Panc1 (cell line): ENCODE results near the gene SATB1. TPM values are rescaled to one million over a fixed set of nuclear protein-coding genes. Genes with fewer than 3 reads are reported as not detected.

ENCODE experiments used
- ATAC-seq: fragments of 200-7000 bp; cut with Tn5 transposase; 2 replicates; pipeline ENCODE4 v1.9.1; 2020; ENCODE audit warnings: mild to moderate bottlenecking, moderate library complexity
- Bru-seq: library from RNA; stranded (reverse); fragments of 400-500 nt; gene quantifications from one replicate; lab custom pipeline; 2021; lab: Mats Ljungman, UMichigan
- BruChase-seq, 2 experiments: library from RNA; stranded (reverse); fragments of 400-500 nt; gene quantifications; one replicate each; lab custom pipeline; 2021; lab: Mats Ljungman, UMichigan
- BruUV-seq: library from RNA; stranded (reverse); fragments of 400-500 nt; replicated peaks from 2 replicates; lab custom pipeline; 2021; lab: Mats Ljungman, UMichigan
- CTCF ChIA-PET: fragments of 300-600 bp; sonication (Branson Sonifier 250); formaldehyde crosslinking; loops from one replicate; lab custom pipeline; 2022; ENCODE audit warnings: antibody characterized with exemption; lab: Charles Lee
- POLR2A ChIA-PET: fragments of 300-600 bp; sonication (Branson Sonifier 250); formaldehyde crosslinking; loops from one replicate; lab custom pipeline; 2022; ENCODE audit warnings: antibody characterized with exemption; lab: Charles Lee
- DNase-seq: peaks from one replicate; pipeline ENCODE4 v3.0.0-alpha.2; 2010; ENCODE audit warnings: low read depth, low spot score
- H3K27ac ChIP-seq: 2 replicates; pipeline ENCODE4 v1.5.1; 2011; ENCODE audit warnings: mild to moderate bottlenecking, low read length, inconsistent platforms
- H3K27me3 ChIP-seq: fragments of 200-500 bp; sonication (Bioruptor generic); 2 replicates; pipeline ENCODE4 v1.6.0; 2014; ENCODE audit warnings: low read length, inconsistent platforms; ENCODE audit not compliant: control insufficient read depth, insufficient read depth
- H3K36me3 ChIP-seq: fragments of 200-500 bp; sonication (Bioruptor generic); 2 replicates; pipeline ENCODE4 v1.5.1; 2014; ENCODE audit warnings: inconsistent platforms, mild to moderate bottlenecking, low read length, moderate library complexity; ENCODE audit not compliant: control insufficient read depth, insufficient read depth
- H3K4me1 ChIP-seq: 2 replicates; pipeline ENCODE4 v1.5.1; 2011; ENCODE audit warnings: inconsistent platforms, mild to moderate bottlenecking, low read length, moderate library complexity; ENCODE audit not compliant: control insufficient read depth, insufficient read depth
- H3K4me3 ChIP-seq, 2 experiments: 2 replicates each; pipeline ENCODE4 v1.5.1; 2011 to 2012; ENCODE audit warnings: low read depth in 2 of 2, low read length in 2 of 2, mild to moderate bottlenecking in 2 of 2, inconsistent platforms in 1 of 2, moderate library complexity in 1 of 2
- H3K9me3 ChIP-seq: fragments of 200-500 bp; sonication (Bioruptor generic); 2 replicates; pipeline ENCODE4 v1.5.1; 2014; ENCODE audit warnings: low read depth, mild to moderate bottlenecking, inconsistent platforms, low read length, moderate library complexity; ENCODE audit not compliant: control insufficient read depth, insufficient read depth
- POLR2AphosphoS5 ChIP-seq: IDR thresholded peaks from 2 replicates; pipeline ENCODE4 v1.6.1; 2012; ENCODE audit warnings: mild to moderate bottlenecking, low read depth, low read length, moderate library complexity
- SIN3A ChIP-seq: IDR thresholded peaks from 2 replicates; pipeline ENCODE4 v1.6.1; 2012; ENCODE audit warnings: low read depth, mild to moderate bottlenecking, low read length, moderate library complexity, borderline replicate concordance; ENCODE audit not compliant: insufficient read depth
- TCF7L2 ChIP-seq: IDR thresholded peaks from 2 replicates; pipeline ENCODE4 v1.6.1; 2011; ENCODE audit warnings: mild to moderate bottlenecking, low read depth, low read length, inconsistent platforms
- in situ Hi-C: cut with HindIII; loops from 2 replicates; pipeline ENCODE4 v1.10.0; 2016; ENCODE audit warnings: low sequenced_read_pairs, low pct_unique_long_range_greater_than_20kb
- intact Hi-C: fragments of 100-400 bp; cut with micrococcal nuclease; formaldehyde crosslinking; loops from one replicate; pipeline ENCODE4 v1.10.0; 2022; ENCODE audit not compliant: unreplicated experiment
- long read RNA-seq: library from polyadenylated mRNA; unstranded; transcript quantifications from one replicate; pipeline ENCODE4 v2.0.0, GENCODE V29; 2021; ENCODE audit not compliant: unreplicated experiment
- polyA plus RNA-seq: library from polyadenylated mRNA; unstranded; fragments of >200 nt; gene quantifications from one replicate; pipeline ENCODE4 v1.2.1, GENCODE V29; 2012; ENCODE audit warnings: missing spikeins; ENCODE audit not compliant: insufficient read length
- total RNA-seq: library from RNA; stranded (reverse); gene quantifications from one replicate; pipeline ENCODE4 v1.2.1, GENCODE V29; 2021; ENCODE audit not compliant: unreplicated experiment
- TF ChIP-seq, protein P1 (sequence below): fragments of 450-650 bp; IDR thresholded peaks from 2 replicates; pipeline ENCODE4 v1.5.1; 2017; ENCODE audit warnings: mild to moderate bottlenecking
- TF ChIP-seq, protein P2 (sequence below), 2 experiments: IDR thresholded peaks; 2 replicates each; pipeline ENCODE4 v1.6.1; 2011 to 2012; ENCODE audit warnings: low read depth in 2 of 2, control low read depth in 1 of 2, low read length in 1 of 2, mild to moderate bottlenecking in 1 of 2, moderate library complexity in 1 of 2; ENCODE audit not compliant: insufficient read depth in 1 of 2

SATB1 gene
- total RNA-seq (0.31 TPM), Bru-seq, nascent RNA (percentile 7 among the genes with signal in this experiment), BruChase-seq, experiment 1, labeled RNA remaining after a 2-hour chase (not detected), BruChase-seq, experiment 2, labeled RNA remaining after a 6-hour chase (percentile 4 among the genes with signal in this experiment)
- polyA plus RNA-seq = not detected
- long read RNA-seq = 0 reads

DNA sequence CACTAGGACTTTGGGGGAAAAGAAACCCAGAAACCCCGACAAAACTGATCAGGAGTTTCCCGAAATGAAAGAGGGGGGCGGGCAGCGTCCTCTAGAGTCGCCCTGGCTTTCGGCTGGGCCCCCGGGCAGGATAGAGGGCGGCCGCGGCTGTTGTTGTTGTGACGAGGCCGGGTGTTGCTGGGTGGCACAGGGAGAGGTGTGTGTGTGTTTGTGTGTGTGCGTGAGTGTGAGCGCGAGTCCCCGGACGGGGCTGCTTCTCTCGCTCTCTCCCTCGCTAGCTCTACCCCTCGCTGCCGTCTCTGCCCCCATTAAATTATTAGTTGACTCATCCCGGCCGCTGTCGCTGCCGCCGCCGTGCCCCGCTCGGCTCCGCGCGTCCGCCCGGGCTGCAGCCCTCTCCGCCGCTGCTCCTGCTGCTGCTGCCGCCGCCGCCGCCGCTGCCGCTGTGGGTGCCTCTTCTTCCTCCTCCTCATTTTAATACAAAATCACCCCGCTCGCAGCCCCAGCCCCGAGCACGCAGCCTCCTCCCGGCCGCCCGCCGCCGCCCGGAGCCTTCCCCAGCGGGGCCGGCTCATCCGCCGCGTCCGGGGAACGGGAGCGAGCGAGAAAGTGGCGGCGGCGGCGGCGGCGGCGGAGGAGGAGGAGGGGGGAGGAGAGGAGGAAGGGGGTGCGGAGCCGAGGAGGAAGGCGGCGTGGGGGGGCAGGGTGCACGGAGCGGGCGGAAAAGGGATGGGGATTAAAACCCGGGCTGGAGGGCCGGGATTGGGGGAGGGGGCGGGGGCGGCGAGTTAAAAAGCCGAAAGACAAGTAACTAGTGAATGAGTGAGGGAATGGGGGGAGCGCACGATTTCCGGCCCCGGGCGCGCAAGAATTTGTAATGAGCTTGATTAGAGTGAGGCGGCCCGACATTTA, at the start of gene SATB1:
TSS of gene SATB1 (minus strand) at position 611 of the 912 bp plus-strand sequence. CDS start 4,372 bp downstream, outside the sequence.
- ChIA-PET CTCF (no interaction called here), POLR2A (no interaction called here)
- DNase-seq (no peak), ATAC-seq (peak; percentile 88)
- TF ChIP-seq TCF7L2 = no peak
- TF ChIP-seq POLR2AphosphoS5 = no peak
- TF ChIP-seq, protein P1, sequence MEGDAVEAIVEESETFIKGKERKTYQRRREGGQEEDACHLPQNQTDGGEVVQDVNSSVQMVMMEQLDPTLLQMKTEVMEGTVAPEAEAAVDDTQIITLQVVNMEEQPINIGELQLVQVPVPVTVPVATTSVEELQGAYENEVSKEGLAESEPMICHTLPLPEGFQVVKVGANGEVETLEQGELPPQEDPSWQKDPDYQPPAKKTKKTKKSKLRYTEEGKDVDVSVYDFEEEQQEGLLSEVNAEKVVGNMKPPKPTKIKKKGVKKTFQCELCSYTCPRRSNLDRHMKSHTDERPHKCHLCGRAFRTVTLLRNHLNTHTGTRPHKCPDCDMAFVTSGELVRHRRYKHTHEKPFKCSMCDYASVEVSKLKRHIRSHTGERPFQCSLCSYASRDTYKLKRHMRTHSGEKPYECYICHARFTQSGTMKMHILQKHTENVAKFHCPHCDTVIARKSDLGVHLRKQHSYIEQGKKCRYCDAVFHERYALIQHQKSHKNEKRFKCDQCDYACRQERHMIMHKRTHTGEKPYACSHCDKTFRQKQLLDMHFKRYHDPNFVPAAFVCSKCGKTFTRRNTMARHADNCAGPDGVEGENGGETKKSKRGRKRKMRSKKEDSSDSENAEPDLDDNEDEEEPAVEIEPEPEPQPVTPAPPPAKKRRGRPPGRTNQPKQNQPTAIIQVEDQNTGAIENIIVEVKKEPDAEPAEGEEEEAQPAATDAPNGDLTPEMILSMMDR = no peak
- no peak for TF ChIP-seq SIN3A
- TF ChIP-seq, protein P2, sequence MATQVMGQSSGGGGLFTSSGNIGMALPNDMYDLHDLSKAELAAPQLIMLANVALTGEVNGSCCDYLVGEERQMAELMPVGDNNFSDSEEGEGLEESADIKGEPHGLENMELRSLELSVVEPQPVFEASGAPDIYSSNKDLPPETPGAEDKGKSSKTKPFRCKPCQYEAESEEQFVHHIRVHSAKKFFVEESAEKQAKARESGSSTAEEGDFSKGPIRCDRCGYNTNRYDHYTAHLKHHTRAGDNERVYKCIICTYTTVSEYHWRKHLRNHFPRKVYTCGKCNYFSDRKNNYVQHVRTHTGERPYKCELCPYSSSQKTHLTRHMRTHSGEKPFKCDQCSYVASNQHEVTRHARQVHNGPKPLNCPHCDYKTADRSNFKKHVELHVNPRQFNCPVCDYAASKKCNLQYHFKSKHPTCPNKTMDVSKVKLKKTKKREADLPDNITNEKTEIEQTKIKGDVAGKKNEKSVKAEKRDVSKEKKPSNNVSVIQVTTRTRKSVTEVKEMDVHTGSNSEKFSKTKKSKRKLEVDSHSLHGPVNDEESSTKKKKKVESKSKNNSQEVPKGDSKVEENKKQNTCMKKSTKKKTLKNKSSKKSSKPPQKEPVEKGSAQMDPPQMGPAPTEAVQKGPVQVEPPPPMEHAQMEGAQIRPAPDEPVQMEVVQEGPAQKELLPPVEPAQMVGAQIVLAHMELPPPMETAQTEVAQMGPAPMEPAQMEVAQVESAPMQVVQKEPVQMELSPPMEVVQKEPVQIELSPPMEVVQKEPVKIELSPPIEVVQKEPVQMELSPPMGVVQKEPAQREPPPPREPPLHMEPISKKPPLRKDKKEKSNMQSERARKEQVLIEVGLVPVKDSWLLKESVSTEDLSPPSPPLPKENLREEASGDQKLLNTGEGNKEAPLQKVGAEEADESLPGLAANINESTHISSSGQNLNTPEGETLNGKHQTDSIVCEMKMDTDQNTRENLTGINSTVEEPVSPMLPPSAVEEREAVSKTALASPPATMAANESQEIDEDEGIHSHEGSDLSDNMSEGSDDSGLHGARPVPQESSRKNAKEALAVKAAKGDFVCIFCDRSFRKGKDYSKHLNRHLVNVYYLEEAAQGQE (IDR thresholded peaks at IDR 0.05; ENCODE audit: insufficient read depth in 1 of 2, low read depth in 2 of 2, low read length in 1 of 2) = no peak
- no peaks in the 10 kb centered on the region for H3K9me3 ChIP-seq
- H3K36me3 ChIP-seq = no peaks in the 10 kb centered on the region
- intact Hi-C loops = no loop called here
- peaks cover 2% of the 10 kb centered on the region for H3K4me1 ChIP-seq
- in situ Hi-C loops = no loop called here
- BruUV-seq = no TSS peak
- H3K27ac ChIP-seq = no peak within 1 kb of the TSS
- peaks cover 10% of the 10 kb centered on the region for H3K27me3 ChIP-seq
- H3K4me3 ChIP-seq = peak within 1 kb of the TSS; percentile 45 to 49

DNA sequence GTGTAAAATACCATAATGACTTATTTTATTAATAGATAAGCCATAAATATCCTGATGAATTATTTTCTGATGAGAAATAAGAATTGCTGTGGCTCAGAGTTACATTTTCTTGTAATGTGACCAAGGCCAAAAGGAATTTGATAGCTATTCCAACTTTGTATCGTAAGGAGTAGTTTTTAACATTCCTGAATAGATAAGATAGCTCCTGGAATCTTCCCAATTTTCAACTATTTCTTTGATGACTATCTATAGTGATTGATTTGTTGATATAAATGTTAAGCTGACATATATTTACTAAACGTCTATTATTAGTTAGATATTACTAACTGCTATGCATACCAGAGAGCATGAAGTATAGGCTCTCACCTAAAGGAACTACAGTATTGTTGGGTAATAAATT, 49.1 kb upstream of the SATB1 start:
- no TSS peak for BruUV-seq
- H3K36me3 ChIP-seq = no peaks in the 10 kb centered on the region
- TF ChIP-seq, protein P2 (IDR thresholded peaks at IDR 0.05; ENCODE audit: insufficient read depth in 1 of 2, low read depth in 2 of 2, low read length in 1 of 2) = no peak
- no peak for TF ChIP-seq POLR2AphosphoS5
- TF ChIP-seq SIN3A = no peak
- TF ChIP-seq TCF7L2 = no peak
- TF ChIP-seq, protein P1 = no peak
- no peak overlapping the region for H3K4me3 ChIP-seq
- in situ Hi-C loops (no loop called here), intact Hi-C loops (no loop called here)
- H3K27ac ChIP-seq = no peak overlapping the region
- no peaks in the 10 kb centered on the region for H3K9me3 ChIP-seq
- no peaks in the 10 kb centered on the region for H3K27me3 ChIP-seq
- no peak for ATAC-seq
- CTCF ChIA-PET = no interaction called here
- no peak for DNase-seq
- POLR2A ChIA-PET = no interaction called here
- no peaks in the 10 kb centered on the region for H3K4me1 ChIP-seq
